ENCODE data around the gene FHL1. TPM values are rescaled to one million over a fixed set of nuclear protein-coding genes. Genes with fewer than 3 reads are reported as not detected.

Gene FHL1
- total RNA-seq, 1 donor from 2014 or later = 6.4 TPM

DNA sequence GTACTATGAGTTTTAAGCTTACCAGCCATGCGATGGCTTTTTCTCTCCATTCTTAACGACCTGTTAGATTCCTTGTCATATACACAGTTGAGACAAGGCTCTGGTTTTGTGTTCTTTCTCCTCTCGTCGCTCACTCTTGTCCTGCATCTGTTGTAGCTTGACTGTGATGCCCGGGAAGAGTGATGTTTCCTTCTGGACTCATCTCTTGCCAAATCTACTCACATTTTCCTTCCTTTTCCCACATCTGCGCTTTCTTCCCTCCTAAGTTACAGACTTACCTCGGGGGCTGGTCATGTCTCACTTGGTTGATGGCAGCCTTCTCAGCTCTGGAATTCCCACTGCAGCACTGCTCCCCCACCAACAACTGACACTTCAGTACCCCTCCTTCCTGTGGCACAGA is 108.7 kb downstream of the FHL1 start:
- DNase-seq = no peak
- Mint-ChIP-seq H3K27me3 (no peaks in the 10 kb centered on the region), H3K36me3 (ENCODE audit: low read depth) (no peaks in the 10 kb centered on the region), H3K4me3 (no peak overlapping the region), H3K27ac (no peak overlapping the region), H3K9me3 (no peaks in the 10 kb centered on the region), H3K4me1 (peaks cover 3% of the 10 kb centered on the region)
- CTCF ChIA-PET = interaction anchor here (0.9 kb wide), 1 partner anchor 11 kb away, joined by 3 read pairs; no protein-coding TSS in a partner anchor
- intact Hi-C loops (cut with micrococcal nuclease) = no loop called here
- TF ChIP-seq, protein P1, sequence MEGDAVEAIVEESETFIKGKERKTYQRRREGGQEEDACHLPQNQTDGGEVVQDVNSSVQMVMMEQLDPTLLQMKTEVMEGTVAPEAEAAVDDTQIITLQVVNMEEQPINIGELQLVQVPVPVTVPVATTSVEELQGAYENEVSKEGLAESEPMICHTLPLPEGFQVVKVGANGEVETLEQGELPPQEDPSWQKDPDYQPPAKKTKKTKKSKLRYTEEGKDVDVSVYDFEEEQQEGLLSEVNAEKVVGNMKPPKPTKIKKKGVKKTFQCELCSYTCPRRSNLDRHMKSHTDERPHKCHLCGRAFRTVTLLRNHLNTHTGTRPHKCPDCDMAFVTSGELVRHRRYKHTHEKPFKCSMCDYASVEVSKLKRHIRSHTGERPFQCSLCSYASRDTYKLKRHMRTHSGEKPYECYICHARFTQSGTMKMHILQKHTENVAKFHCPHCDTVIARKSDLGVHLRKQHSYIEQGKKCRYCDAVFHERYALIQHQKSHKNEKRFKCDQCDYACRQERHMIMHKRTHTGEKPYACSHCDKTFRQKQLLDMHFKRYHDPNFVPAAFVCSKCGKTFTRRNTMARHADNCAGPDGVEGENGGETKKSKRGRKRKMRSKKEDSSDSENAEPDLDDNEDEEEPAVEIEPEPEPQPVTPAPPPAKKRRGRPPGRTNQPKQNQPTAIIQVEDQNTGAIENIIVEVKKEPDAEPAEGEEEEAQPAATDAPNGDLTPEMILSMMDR (IDR thresholded peaks at IDR 0.05) = no peak
- ATAC-seq (ENCODE audit: low read depth) = no peak
- POLR2A ChIA-PET = no interaction called here

DNA sequence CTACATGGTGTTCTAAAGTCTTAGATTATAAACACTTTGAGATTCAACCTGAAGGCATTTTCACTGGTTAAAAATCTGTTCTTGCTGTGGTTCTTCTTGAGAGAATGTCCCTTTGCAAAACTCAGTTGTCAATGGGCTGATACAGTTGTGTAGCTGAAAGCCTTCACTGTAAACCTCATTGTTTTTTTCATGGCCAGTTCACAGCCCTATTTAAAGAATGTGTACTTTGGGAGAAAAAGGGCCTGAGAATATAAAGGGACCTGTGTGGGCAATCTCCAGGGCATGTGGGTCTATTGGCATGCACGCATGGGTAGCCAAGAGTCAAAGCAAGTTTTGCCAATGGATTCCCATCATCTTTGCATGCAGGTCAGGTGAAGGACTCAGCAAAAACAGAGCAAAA is 111.6 kb downstream of the FHL1 start:
- DNase-seq (no peak), ATAC-seq (ENCODE audit: low read depth) (no peak)
- H3K4me1 Mint-ChIP-seq = no peaks in the 10 kb centered on the region
- POLR2A ChIA-PET = no interaction called here
- TF ChIP-seq, protein P1 (IDR thresholded peaks at IDR 0.05) = no peak
- CTCF ChIA-PET = no interaction called here
- no peak overlapping the region for H3K4me3 Mint-ChIP-seq
- intact Hi-C loops (cut with micrococcal nuclease) = no loop called here
- no peaks in the 10 kb centered on the region for H3K27me3 Mint-ChIP-seq
- H3K27ac Mint-ChIP-seq = no peak overlapping the region
- H3K36me3 Mint-ChIP-seq (ENCODE audit: low read depth) = no peaks in the 10 kb centered on the region
- H3K9me3 Mint-ChIP-seq = no peaks in the 10 kb centered on the region

DNA sequence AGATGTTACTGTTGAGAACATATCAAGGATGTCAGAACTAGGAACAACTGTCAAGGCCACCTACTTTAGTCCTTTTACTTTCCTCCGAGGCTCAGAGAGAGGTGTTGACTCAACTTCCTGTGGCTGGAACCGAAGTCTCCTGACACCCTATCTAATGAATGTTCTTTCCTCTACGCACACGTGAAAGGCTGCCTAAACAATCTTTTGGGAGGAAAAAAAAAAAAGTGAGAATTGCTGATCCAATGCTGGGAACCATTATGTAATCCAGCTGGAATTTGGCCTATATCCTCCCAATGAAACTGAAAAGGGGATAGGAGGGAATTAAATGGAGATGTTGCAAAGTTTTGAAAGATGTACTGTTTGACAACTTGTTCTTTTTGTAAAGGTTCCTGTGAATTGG is 112.2 kb downstream of the FHL1 start:
- CTCF ChIA-PET = no interaction called here
- no peaks in the 10 kb centered on the region for H3K27me3 Mint-ChIP-seq
- no peaks in the 10 kb centered on the region for H3K9me3 Mint-ChIP-seq
- TF ChIP-seq, protein P1 (IDR thresholded peaks at IDR 0.05) = no peak
- POLR2A ChIA-PET = no interaction called here
- no peaks in the 10 kb centered on the region for H3K36me3 Mint-ChIP-seq (ENCODE audit: low read depth)
- no peak for DNase-seq
- no peak overlapping the region for H3K4me3 Mint-ChIP-seq
- H3K4me1 Mint-ChIP-seq = no peaks in the 10 kb centered on the region
- intact Hi-C loops (cut with micrococcal nuclease) = no loop called here
- no peak for ATAC-seq (ENCODE audit: low read depth)
- no peak overlapping the region for H3K27ac Mint-ChIP-seq

DNA sequence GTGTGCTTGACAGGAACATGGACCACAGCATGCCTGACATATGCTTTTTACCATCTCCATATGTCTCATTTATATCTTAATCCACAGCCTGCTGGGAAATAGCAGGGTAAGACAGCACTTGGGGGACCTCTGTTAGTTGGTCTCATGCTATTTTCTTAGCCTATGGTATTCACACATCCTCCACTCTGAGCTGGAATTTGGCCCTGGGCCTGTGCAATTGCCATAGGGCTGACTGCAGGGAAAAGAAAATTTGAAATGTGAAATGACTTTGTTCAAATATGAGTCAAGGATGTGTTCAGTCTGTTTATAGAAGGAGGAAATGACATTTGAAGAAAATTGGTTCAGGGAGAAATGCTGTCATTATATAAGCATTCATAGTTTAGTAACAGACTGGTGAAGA is 113.4 kb downstream of the FHL1 start:
- ATAC-seq (ENCODE audit: low read depth) = no peak
- H3K27ac Mint-ChIP-seq = no peak overlapping the region
- ChIA-PET CTCF (no interaction called here), POLR2A (no interaction called here)
- H3K36me3 Mint-ChIP-seq (ENCODE audit: low read depth) = no peaks in the 10 kb centered on the region
- no peak for DNase-seq
- TF ChIP-seq, protein P1 (IDR thresholded peaks at IDR 0.05) = no peak
- no peaks in the 10 kb centered on the region for H3K4me1 Mint-ChIP-seq
- intact Hi-C loops (cut with micrococcal nuclease) = no loop called here
- H3K27me3 Mint-ChIP-seq = no peaks in the 10 kb centered on the region
- H3K9me3 Mint-ChIP-seq = no peaks in the 10 kb centered on the region
- H3K4me3 Mint-ChIP-seq = no peak overlapping the region

Other genes starting within 250 kb of the FHL1 start
- 20.3 and 21.4 TPM in 2 replicates for gene MMGT1, start 173.5 kb upstream of the FHL1 start, total RNA-seq
- gene SLC9A6, start 162.1 kb upstream of the FHL1 start, total RNA-seq = 13.5 and 16.7 TPM in 2 replicates
- gene MAP7D3, start 103.9 kb downstream of the FHL1 start, total RNA-seq = 11.2 and 12.2 TPM in 2 replicates
- gene ADGRG4, start 153.4 kb downstream of the FHL1 start, total RNA-seq = not detected in 2 replicates

Measured in activated B cell treated with CpG ODN at 0.5 μM for 24 hours (primary cell).